ENCODE data around the gene WNK1. TPM values are rescaled to one million over a fixed set of nuclear protein-coding genes. Genes with fewer than 3 reads are reported as not detected.
"Not testable (repeated sequence)": the region's sequence is repeated elsewhere in the genome, so short reads cannot be mapped to it uniquely, and the experiment has no call there.

The WNK1 gene
- polyA plus RNA-seq, 2 of the 4 experiments (the other 2 are of a cell fraction), result 88.4 to 98.0 TPM

DNA sequence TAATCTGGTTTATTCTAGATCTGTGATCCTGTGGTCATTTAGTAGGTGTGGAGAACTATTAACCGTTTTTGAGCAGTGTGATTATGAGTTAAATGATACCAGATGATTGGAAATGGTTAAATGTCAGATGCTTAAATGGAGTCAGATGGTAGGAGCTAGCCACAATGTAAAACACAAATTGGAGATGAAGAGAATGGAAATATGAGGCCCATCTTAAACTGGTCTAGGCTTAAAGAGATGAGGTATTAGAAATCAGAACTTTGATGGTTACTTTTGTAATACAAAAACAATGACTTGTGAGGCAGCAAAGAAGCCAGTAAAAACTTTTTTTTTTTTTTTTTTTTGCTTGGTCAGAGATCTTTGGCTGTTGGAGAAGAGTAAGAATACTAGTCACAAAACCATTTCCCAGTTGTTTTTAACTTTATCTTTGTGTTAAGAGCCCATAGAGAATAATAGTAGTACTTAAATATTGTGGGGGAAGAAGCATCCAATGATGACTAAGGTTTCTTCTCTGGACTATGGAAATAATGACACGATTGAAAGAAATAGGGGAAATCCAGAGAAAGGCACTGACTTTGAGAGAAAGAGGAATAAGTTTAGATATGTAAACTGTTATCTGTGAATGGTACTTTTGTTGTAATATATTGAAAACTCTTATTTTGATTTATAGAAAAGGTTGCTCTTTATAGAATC, 95.9 kb downstream of the WNK1 start:
- Histone ChIP-seq H3K4me3 (no peak overlapping the region), H3K4me2 (peak overlapping the region; percentile 6; the same call in 1 of the 3 replicates), H3K9me3 (no peaks in the 10 kb centered on the region), H3K27ac (peak overlapping the region; percentile 56 to 78), H3K4me1 (peaks cover 59% of the 10 kb centered on the region)
- ChIA-PET CTCF (interaction anchor here (0.7 to 1.0 kb wide), 3 partner anchors 34 to 471 kb away, joined by 3 to 4 read pairs (median 3); no protein-coding TSS in a partner anchor), POLR2A (no interaction called here)
- DNase-seq (ENCODE audit: low read depth in 1 of 2, low spot score in 1 of 2), result no peak
- FAIRE-seq, result peak; percentile 7
- peak in 1 of 2 experiments; percentile 33; a peak in 2 of 6 replicates for ATAC-seq
- TF ChIP-seq HOXA7 (CRISPR knock-in tag; IDR thresholded peaks at IDR 0.05) (no peak), EHMT2 (IDR thresholded peaks at IDR 0.05; ENCODE audit: low read depth) (no peak), SREBF2 (IDR thresholded peaks at IDR 0.05) (no peak), E2F6 (IDR thresholded peaks at IDR 0.05; ENCODE audit: borderline replicate concordance, low read depth) (no peak), JUN (IDR thresholded peaks at IDR 0.05) (no peak), FOSL2 (IDR thresholded peaks at IDR 0.05) (no peak), FOSL2 (CRISPR knock-in tag; IDR thresholded peaks at IDR 0.05) (no peak), FOSB (CRISPR knock-in tag; IDR thresholded peaks at IDR 0.05) (no peak), ZNF302 (CRISPR knock-in tag; IDR thresholded peaks at IDR 0.05) (no peak), FOXS1 (CRISPR knock-in tag; IDR thresholded peaks at IDR 0.05) (no peak), BHLHE40 (IDR thresholded peaks at IDR 0.05; ENCODE audit: low read depth, low read length) (no peak)
- 28% methylated on average over 2 of the region's 2 CpGs for WGBS (ENCODE audit: missing lambda C conversion rate)

GRCh38 chr12:848882-849527, 96.6 kb downstream of the WNK1 start:
- Histone ChIP-seq H3K4me3 (no peak overlapping the region), H3K4me1 (peaks cover 54% of the 10 kb centered on the region), H3K4me2 (peak overlapping the region; percentile 6; the same call in 1 of the 3 replicates), H3K9me3 (no peaks in the 10 kb centered on the region), H3K27ac (peak overlapping the region in 1 of 2 experiments; percentile 46; a peak in 3 of 6 replicates)
- ChIA-PET CTCF (interaction anchor here (1.0 kb wide), 1 partner anchor 35 kb away, joined by 3 read pairs; no protein-coding TSS in a partner anchor), POLR2A (no interaction called here)
- FAIRE-seq (no peak), ATAC-seq (peak in 1 of 2 experiments; percentile 42; a peak in 3 of 6 replicates), DNase-seq (ENCODE audit: low read depth in 1 of 2, low spot score in 1 of 2) (no peak)
- 81% methylated on average over 2 of the region's 2 CpGs for WGBS (ENCODE audit: missing lambda C conversion rate)
- no peak for TF ChIP-seq NPAS2 (CRISPR knock-in tag; IDR thresholded peaks at IDR 0.05; ENCODE audit: borderline replicate concordance)
- no peak for TF ChIP-seq CEBPB (IDR thresholded peaks at IDR 0.05)
- no peak for TF ChIP-seq MAZ (IDR thresholded peaks at IDR 0.05; ENCODE audit: borderline replicate concordance, low read depth, low read length)
- no peak for TF ChIP-seq NR3C1 (IDR thresholded peaks at IDR 0.05)
- no peak for TF ChIP-seq ESRRA (IDR thresholded peaks at IDR 0.05; ENCODE audit: borderline replicate concordance, low read length)
- no peak for TF ChIP-seq POLR2AphosphoS2 (conservative IDR thresholded peaks at IDR 0.05; ENCODE audit: low read length)
- TF ChIP-seq HOXB5 (CRISPR knock-in tag; IDR thresholded peaks at IDR 0.05), result no peak
- TF ChIP-seq, protein P1, sequence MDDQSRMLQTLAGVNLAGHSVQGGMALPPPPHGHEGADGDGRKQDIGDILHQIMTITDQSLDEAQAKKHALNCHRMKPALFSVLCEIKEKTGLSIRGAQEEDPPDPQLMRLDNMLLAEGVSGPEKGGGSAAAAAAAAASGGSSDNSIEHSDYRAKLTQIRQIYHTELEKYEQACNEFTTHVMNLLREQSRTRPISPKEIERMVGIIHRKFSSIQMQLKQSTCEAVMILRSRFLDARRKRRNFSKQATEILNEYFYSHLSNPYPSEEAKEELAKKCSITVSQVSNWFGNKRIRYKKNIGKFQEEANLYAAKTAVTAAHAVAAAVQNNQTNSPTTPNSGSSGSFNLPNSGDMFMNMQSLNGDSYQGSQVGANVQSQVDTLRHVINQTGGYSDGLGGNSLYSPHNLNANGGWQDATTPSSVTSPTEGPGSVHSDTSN (IDR thresholded peaks at IDR 0.05), result no peak
- no peak for TF ChIP-seq FOSL2 (IDR thresholded peaks at IDR 0.05)
- TF ChIP-seq FOSL2 (CRISPR knock-in tag; IDR thresholded peaks at IDR 0.05), result no peak
- no peak for TF ChIP-seq BCL3 (IDR thresholded peaks at IDR 0.05)
- no peak for TF ChIP-seq MAFK (IDR thresholded peaks at IDR 0.05; ENCODE audit: partially characterized antibody)
- no peak for TF ChIP-seq RARB (CRISPR knock-in tag; IDR thresholded peaks at IDR 0.05)

DNA sequence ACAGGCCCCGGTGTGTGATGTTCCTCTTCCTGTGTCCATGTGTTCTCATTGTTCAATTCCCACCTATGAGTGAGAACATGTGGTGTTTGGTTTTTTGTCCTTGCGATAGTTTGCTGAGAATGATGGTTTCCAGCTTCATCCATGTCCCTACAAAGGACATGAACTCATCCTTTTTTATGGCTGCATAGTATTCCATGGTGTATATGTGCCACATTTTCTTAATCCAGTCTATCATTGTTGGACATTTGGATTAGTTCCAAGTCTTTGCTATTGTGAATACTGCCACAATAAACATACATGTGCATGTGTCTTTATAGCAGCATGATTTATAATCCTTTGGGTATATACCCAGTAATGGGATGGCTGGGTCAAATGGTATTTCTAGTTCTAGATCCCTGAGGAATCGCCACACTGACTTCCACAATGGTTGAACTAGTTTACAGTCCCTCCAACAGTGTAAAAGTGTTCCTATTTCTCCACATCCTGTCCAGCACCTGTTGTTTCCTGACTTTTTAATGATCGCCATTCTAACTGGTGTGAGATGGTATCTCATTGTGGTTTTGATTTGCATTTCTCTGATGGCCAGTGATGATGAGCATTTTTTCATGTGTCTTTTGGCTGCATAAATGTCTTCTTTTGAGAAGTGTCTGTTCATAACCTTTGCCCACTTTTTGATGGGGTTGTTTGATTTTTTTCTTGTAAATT, 97.5 kb downstream of the WNK1 start:
- 88% methylated on average over 2 of the region's 4 CpGs for WGBS (ENCODE audit: missing lambda C conversion rate)
- H3K27ac ChIP-seq; H3K4me2 ChIP-seq; DNase-seq (ENCODE audit: low read depth in 1 of 2, low spot score in 1 of 2); FAIRE-seq; CTCF ChIA-PET; POLR2A ChIA-PET; H3K4me3 ChIP-seq; H3K9me3 ChIP-seq; ATAC-seq: not testable (repeated sequence)
- peaks cover 58% of the 10 kb centered on the region for H3K4me1 ChIP-seq

All from A549 (cell line).